ENCODE data around the gene MRPS10. TPM values are rescaled to one million over a fixed set of nuclear protein-coding genes. Genes with fewer than 3 reads are reported as not detected.
"Not testable (repeated sequence)": the region's sequence is repeated elsewhere in the genome, so short reads cannot be mapped to it uniquely, and the experiment has no call there.

The MRPS10 gene
- total RNA-seq, 1 donor from 2014 or later: 63.0 TPM

- ATAC-seq (no peak), DNase-seq (no peak)
- intact Hi-C loops (cut with micrococcal nuclease): no loop called here
Measured at GRCh38 chr6:42188406-42188805, 29.3 kb downstream of the MRPS10 start.

- peak; percentile 66 for ATAC-seq
- DNase-seq: no peak
- intact Hi-C loops (cut with micrococcal nuclease): no loop called here
Measured at GRCh38 chr6:42185597-42185996, 32.1 kb downstream of the MRPS10 start.

- DNase-seq (no peak), ATAC-seq (no peak)
- intact Hi-C loops (cut with micrococcal nuclease): no loop called here
Measured at GRCh38 chr6:42184475-42184874, 33.2 kb downstream of the MRPS10 start.

GRCh38 chr6:42182101-42182500, 35.6 kb downstream of the MRPS10 start:
- ATAC-seq: no peak
- intact Hi-C loops (cut with micrococcal nuclease): no loop called here
- no peak for DNase-seq

- no peak for DNase-seq
- intact Hi-C loops (cut with micrococcal nuclease): no loop called here
- ATAC-seq: no peak
Measured at GRCh38 chr6:42179945-42180313, 37.7 kb downstream of the MRPS10 start.

- DNase-seq (no peak), ATAC-seq (no peak)
- intact Hi-C loops (cut with micrococcal nuclease): no loop called here
Measured at GRCh38 chr6:42179261-42179944, 38.3 kb downstream of the MRPS10 start.

GRCh38 chr6:42177514-42178364, 39.9 kb downstream of the MRPS10 start:
- intact Hi-C loops (cut with micrococcal nuclease): no loop called here
- DNase-seq: no peak

GRCh38 chr6:42176981-42177380, 40.7 kb downstream of the MRPS10 start:
- ATAC-seq: no peak
- intact Hi-C loops (cut with micrococcal nuclease): no loop called here
- no peak for DNase-seq

More at GRCh38 chr6:42177514-42178364, 39.9 kb downstream of the MRPS10 start:
- ATAC-seq: no peak

GRCh38 chr6:42175860-42176259, 41.8 kb downstream of the MRPS10 start:
- DNase-seq (no peak), ATAC-seq (no peak)
- intact Hi-C loops (cut with micrococcal nuclease): no loop called here

- intact Hi-C loops (cut with micrococcal nuclease): no loop called here
- ATAC-seq (no peak), DNase-seq (no peak)
Measured at GRCh38 chr6:42173101-42173500, 44.6 kb downstream of the MRPS10 start, which contains the start of gene GUCA1A. GUCA1A (plus strand) TSS chr6:42173364; CDS start chr6:42173614, 250 bp downstream.

GRCh38 chr6:42171813-42172581, 45.7 kb downstream of the MRPS10 start:
- DNase-seq (no peak), ATAC-seq (no peak)
- intact Hi-C loops (cut with micrococcal nuclease): no loop called here

GRCh38 chr6:42169780-42170179, 47.9 kb downstream of the MRPS10 start:
- ATAC-seq, DNase-seq: not testable (repeated sequence)
- intact Hi-C loops (cut with micrococcal nuclease): loop anchor here (5.0 kb wide), 1 partner anchor 92 kb away; no protein-coding TSS in a partner anchor

- DNase-seq (no peak), ATAC-seq (no peak)
- intact Hi-C loops (cut with micrococcal nuclease): loop anchor here (5.0 kb wide), 1 partner anchor 91 kb away; no protein-coding TSS in a partner anchor
Measured at GRCh38 chr6:42168650-42169049, 49.0 kb downstream of the MRPS10 start.

GRCh38 chr6:42166444-42167141, 51.1 kb downstream of the MRPS10 start:
- intact Hi-C loops (cut with micrococcal nuclease): loop anchor here (5.0 kb wide), 1 partner anchor 89 kb away; no protein-coding TSS in a partner anchor
- DNase-seq: peak; percentile 45
- peak; percentile 85 for ATAC-seq

GRCh38 chr6:42165016-42165415, 52.6 kb downstream of the MRPS10 start:
- intact Hi-C loops (cut with micrococcal nuclease): loop anchor here (5.0 kb wide), 1 partner anchor 88 kb away; no protein-coding TSS in a partner anchor
- DNase-seq (no peak), ATAC-seq (no peak)

- intact Hi-C loops (cut with micrococcal nuclease): no loop called here
- DNase-seq (no peak), ATAC-seq (no peak)
Measured at GRCh38 chr6:42163981-42164380, 53.7 kb downstream of the MRPS10 start.

- ATAC-seq (no peak), DNase-seq (no peak)
- intact Hi-C loops (cut with micrococcal nuclease): no loop called here
Measured at GRCh38 chr6:42162812-42163211, 54.8 kb downstream of the MRPS10 start.

- DNase-seq (no peak), ATAC-seq (no peak)
- intact Hi-C loops (cut with micrococcal nuclease): no loop called here
Measured at GRCh38 chr6:42162384-42162783, 55.3 kb downstream of the MRPS10 start.

All from left ventricle myocardium superior (tissue), 1 donor.